ENCODE measurements around the gene GAL3ST1.

The GAL3ST1 gene

GRCh38 chr22:30566125-30566524 is 8.3 kb downstream of the GAL3ST1 start:
- H3K4me3 ChIP-seq (ENCODE audit: low read length, poor library complexity, severe bottlenecking), result no peak overlapping the region
- no peaks in the 10 kb centered on the region for H3K9me2 ChIP-seq (replicated peaks; ENCODE audit: low read depth, low read length)
- no peak overlapping the region for H3K4me2 ChIP-seq (ENCODE audit: low read depth, low read length, poor library complexity, severe bottlenecking)
- no peaks in the 10 kb centered on the region for H3K4me1 ChIP-seq (ENCODE audit: insufficient read depth, low read length, poor library complexity, severe bottlenecking)
- H2AFZ ChIP-seq (ENCODE audit: low read length), result no peak overlapping the region
- H3K36me3 ChIP-seq (ENCODE audit: insufficient read depth, low read length), result no peaks in the 10 kb centered on the region
- no peaks in the 10 kb centered on the region for H4K20me1 ChIP-seq (ENCODE audit: insufficient read depth, low read length, poor library complexity, severe bottlenecking)
- H3F3A ChIP-seq (ENCODE audit: low read depth), result no peaks in the 10 kb centered on the region
- TF ChIP-seq EZH2phosphoT487 (IDR thresholded peaks at IDR 0.05; ENCODE audit: borderline replicate concordance) (no peak), CTCF (conservative IDR thresholded peaks at IDR 0.05; ENCODE audit: low read length) (no peak)
- H3K79me2 ChIP-seq (ENCODE audit: insufficient read depth, low read length), result no peaks in the 10 kb centered on the region
- no peaks in the 10 kb centered on the region for H3K9me3 ChIP-seq (ENCODE audit: insufficient read depth, low read depth, low read length)
- no peak overlapping the region for H3K9ac ChIP-seq (ENCODE audit: low read depth, low read length, poor library complexity, severe bottlenecking)
- H3K27me3 ChIP-seq (ENCODE audit: insufficient read depth, low read length, poor library complexity, severe bottlenecking), result no peaks in the 10 kb centered on the region

- Histone ChIP-seq H3K79me2 (ENCODE audit: insufficient read depth, low read length) (no peaks in the 10 kb centered on the region), H3K4me2 (ENCODE audit: low read depth, low read length, poor library complexity, severe bottlenecking) (no peak overlapping the region), H3K36me3 (ENCODE audit: insufficient read depth, low read length) (no peaks in the 10 kb centered on the region), H3F3A (ENCODE audit: low read depth) (no peaks in the 10 kb centered on the region), H3K9me3 (ENCODE audit: insufficient read depth, low read depth, low read length) (no peaks in the 10 kb centered on the region), H3K4me3 (ENCODE audit: low read length, poor library complexity, severe bottlenecking) (no peak overlapping the region), H4K20me1 (ENCODE audit: insufficient read depth, low read length, poor library complexity, severe bottlenecking) (no peaks in the 10 kb centered on the region), H3K4me1 (ENCODE audit: insufficient read depth, low read length, poor library complexity, severe bottlenecking) (no peaks in the 10 kb centered on the region), H3K9ac (ENCODE audit: low read depth, low read length, poor library complexity, severe bottlenecking) (no peak overlapping the region), H3K9me2 (replicated peaks; ENCODE audit: low read depth, low read length) (no peaks in the 10 kb centered on the region), H2AFZ (ENCODE audit: low read length) (no peak overlapping the region), H3K27me3 (ENCODE audit: insufficient read depth, low read length, poor library complexity, severe bottlenecking) (no peaks in the 10 kb centered on the region)
- TF ChIP-seq CTCF (conservative IDR thresholded peaks at IDR 0.05; ENCODE audit: low read length), result no peak
- no peak for TF ChIP-seq EZH2phosphoT487 (IDR thresholded peaks at IDR 0.05; ENCODE audit: borderline replicate concordance)
Observed at GRCh38 chr22:30565341-30565740, 9.1 kb downstream of the GAL3ST1 start.

DNA sequence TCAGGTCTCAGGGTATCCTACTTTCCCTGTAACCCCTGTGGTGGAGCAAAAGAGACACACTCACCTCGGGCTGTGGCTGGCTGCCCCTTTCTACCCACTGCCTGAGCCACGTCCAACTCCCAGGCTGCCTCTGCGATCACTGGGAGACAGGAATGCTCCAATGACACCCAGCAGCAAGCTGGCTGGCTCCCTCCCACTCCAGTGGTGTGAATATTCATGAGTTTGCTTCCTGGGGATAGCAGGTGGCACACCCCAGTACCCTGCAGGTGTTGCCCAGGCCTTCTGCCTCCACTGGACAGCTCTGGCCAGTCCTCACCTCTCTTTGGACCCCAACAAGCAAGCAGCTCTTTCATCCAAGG is 9.7 kb downstream of the GAL3ST1 start:
- Histone ChIP-seq H2AFZ (ENCODE audit: low read length) (no peak overlapping the region), H3K9me2 (replicated peaks; ENCODE audit: low read depth, low read length) (no peaks in the 10 kb centered on the region), H3K36me3 (ENCODE audit: insufficient read depth, low read length) (no peaks in the 10 kb centered on the region), H3K9me3 (ENCODE audit: insufficient read depth, low read depth, low read length) (no peaks in the 10 kb centered on the region), H3F3A (ENCODE audit: low read depth) (no peaks in the 10 kb centered on the region), H3K4me2 (ENCODE audit: low read depth, low read length, poor library complexity, severe bottlenecking) (no peak overlapping the region), H3K27me3 (ENCODE audit: insufficient read depth, low read length, poor library complexity, severe bottlenecking) (no peaks in the 10 kb centered on the region), H3K9ac (ENCODE audit: low read depth, low read length, poor library complexity, severe bottlenecking) (no peak overlapping the region), H4K20me1 (ENCODE audit: insufficient read depth, low read length, poor library complexity, severe bottlenecking) (no peaks in the 10 kb centered on the region), H3K4me1 (ENCODE audit: insufficient read depth, low read length, poor library complexity, severe bottlenecking) (no peaks in the 10 kb centered on the region), H3K79me2 (ENCODE audit: insufficient read depth, low read length) (no peaks in the 10 kb centered on the region), H3K4me3 (ENCODE audit: low read length, poor library complexity, severe bottlenecking) (no peak overlapping the region)
- TF ChIP-seq EZH2phosphoT487 (IDR thresholded peaks at IDR 0.05; ENCODE audit: borderline replicate concordance), result no peak
- no peak for TF ChIP-seq CTCF (conservative IDR thresholded peaks at IDR 0.05; ENCODE audit: low read length)

Data from Loucy (cell line).